GM12878 (cell line): ENCODE results near the gene ARL16. TPM values are rescaled to one million over a fixed set of nuclear protein-coding genes. Genes with fewer than 3 reads are reported as not detected.

Source experiments
- BCL3 ChIP-seq: IDR thresholded peaks from 2 replicates; pipeline ENCODE4 v1.6.1; 2011; ENCODE audit warnings: borderline replicate concordance, low read depth, mild to moderate bottlenecking, moderate library complexity, low read length; ENCODE audit not compliant: insufficient read depth, poor library complexity, severe bottlenecking
- CBX3 ChIP-seq: fragments of 200-600 bp; sonication (generic); IDR thresholded peaks from 2 replicates; pipeline ENCODE4 v1.6.1; 2016; ENCODE audit warnings: low read depth, borderline replicate concordance
- CHD2 ChIP-seq: IDR thresholded peaks from 2 replicates; pipeline ENCODE4 v1.6.1; 2011; ENCODE audit warnings: low read depth, low read length, improper control_type of control experiment, borderline replicate concordance
- CHD4 ChIP-seq: fragments of 200-600 bp; sonication (generic); IDR thresholded peaks from 2 replicates; pipeline ENCODE4 v1.6.1; 2016; ENCODE audit warnings: mild to moderate bottlenecking
- E2F4 ChIP-seq: IDR thresholded peaks from 2 replicates; pipeline ENCODE4 v1.6.1; 2012; ENCODE audit warnings: low read depth, low read length, improper control_type of control experiment
- EGR1 ChIP-seq, 2 experiments: IDR thresholded peaks; 1 replicate in 1 of 2; 2 replicates in 1 of 2; pipeline ENCODE4 v1.6.1; 2011 to 2012; ENCODE audit warnings: low read depth in 2 of 2, low read length in 2 of 2, borderline replicate concordance in 1 of 2, mild to moderate bottlenecking in 1 of 2, moderate library complexity in 1 of 2
- EP300 ChIP-seq, 2 experiments: fragments of 150-350 bp in 1 of 2; IDR thresholded peaks; 2 replicates each; pipeline ENCODE4 v1.6.1; 2011 to 2012; ENCODE audit warnings: low read depth in 2 of 2, low read length in 2 of 2, borderline replicate concordance in 1 of 2, improper control_type of control experiment in 1 of 2, inconsistent platforms in 1 of 2; ENCODE audit not compliant: control insufficient read depth in 1 of 2
- ETV6 ChIP-seq, 2 experiments: fragments of 450-650 bp in 1 of 2; IDR thresholded peaks in 1 of 2; conservative IDR thresholded peaks in 1 of 2; 2 replicates each; pipeline ENCODE4 v1.6.1; 2014; ENCODE audit warnings: antibody characterized with exemption in 1 of 2, borderline replicate concordance in 1 of 2, low read depth in 1 of 2, mild to moderate bottlenecking in 1 of 2, moderate library complexity in 1 of 2
- IKZF1 ChIP-seq: fragments of 450-650 bp; conservative IDR thresholded peaks from 2 replicates; pipeline ENCODE4 v1.6.1; 2017; ENCODE audit warnings: antibody characterized with exemption, mild to moderate bottlenecking
- LARP7 ChIP-seq: fragments of 450-650 bp; IDR thresholded peaks from 2 replicates; pipeline ENCODE4 v1.6.1; 2017; ENCODE audit warnings: mild to moderate bottlenecking
- MEF2A ChIP-seq: IDR thresholded peaks from 2 replicates; pipeline ENCODE4 v1.6.1; 2011; ENCODE audit warnings: low read depth, mild to moderate bottlenecking, low read length, moderate library complexity; ENCODE audit not compliant: insufficient read depth
- MXI1 ChIP-seq: fragments of 150-350 bp; IDR thresholded peaks from 2 replicates; pipeline ENCODE4 v1.6.1; 2011; ENCODE audit warnings: low read depth, mild to moderate bottlenecking, inconsistent platforms, low read length, improper control_type of control experiment
- NFXL1 ChIP-seq: fragments of 450-650 bp; IDR thresholded peaks from 2 replicates; pipeline ENCODE4 v1.6.1; 2017; ENCODE audit warnings: antibody characterized with exemption, mild to moderate bottlenecking, borderline replicate concordance
- NR2C1 ChIP-seq: fragments of 450-650 bp; IDR thresholded peaks from 2 replicates; pipeline ENCODE4 v1.6.1; 2017; ENCODE audit warnings: antibody characterized with exemption, mild to moderate bottlenecking, moderate library complexity
- RUNX3 ChIP-seq: IDR thresholded peaks from 2 replicates; pipeline ENCODE4 v1.6.1; 2012; ENCODE audit warnings: low read length, inconsistent platforms
- SIX5 ChIP-seq: IDR thresholded peaks from 2 replicates; pipeline ENCODE4 v1.6.1; 2011; ENCODE audit warnings: mild to moderate bottlenecking, low read depth, low read length, moderate library complexity; ENCODE audit not compliant: severe bottlenecking
- SMC3 ChIP-seq: IDR thresholded peaks from 2 replicates; pipeline ENCODE4 v1.6.1; 2011; ENCODE audit warnings: low read length, improper control_type of control experiment, borderline replicate concordance
- SREBF1 ChIP-seq: IDR thresholded peaks from 2 replicates; pipeline ENCODE4 v1.6.1; 2012; ENCODE audit warnings: mild to moderate bottlenecking, low read length
- USF1 ChIP-seq: IDR thresholded peaks from 2 replicates; pipeline ENCODE4 v1.6.1; 2011; ENCODE audit warnings: borderline replicate concordance, low read depth, mild to moderate bottlenecking, moderate library complexity, mixed read lengths, low read length; ENCODE audit not compliant: insufficient read depth; ENCODE audit errors: extremely low read length
- ZSCAN29 ChIP-seq: fragments of 450-650 bp; IDR thresholded peaks from 2 replicates; pipeline ENCODE4 v1.6.1; 2017; ENCODE audit warnings: mild to moderate bottlenecking, moderate library complexity
- polyA plus RNA-seq, 11 experiments: library from polyadenylated mRNA; depleted of rRNA in 4 of 11; unstranded in 6 of 11; stranded (reverse) in 5 of 11; fragments of >200 nt; fragmentation: Nextera tagmentation in 4 of 11; fragmentation: Illumina TruSeq in 1 of 11; extraction: Ambion mirVana in 4 of 11; extraction: Trizol in 1 of 11; gene quantifications; 1 replicate in 1 of 11; 2 replicates in 10 of 11; pipeline versions ENCODE4 v1.2.1 to v1.2.3, GENCODE V29; 2011 to 2016; ENCODE audit warnings: inconsistent platforms in 2 of 11, missing spikeins in 2 of 11, low read depth in 1 of 11
- total RNA-seq, 4 experiments: library from RNA; depleted of rRNA in 3 of 4; stranded (reverse); fragments of >200 nt in 3 of 4; fragmentation: Illumina TruSeq in 1 of 4; extraction: Trizol in 1 of 4; gene quantifications; 2 replicates each; pipeline versions ENCODE4 v1.2.1 to v1.2.3, GENCODE V29; 2013 to 2021
- TF ChIP-seq, protein P1 (sequence below): fragments of 150-350 bp; IDR thresholded peaks from 2 replicates; pipeline ENCODE4 v1.6.1; 2014; ENCODE audit warnings: mild to moderate bottlenecking, low read depth, low read length

ARL16 gene
- total and polyA plus RNA-seq, 10 of the 15 experiments (the other 5 are each of a cell fraction or from before 2014, with no cell fraction given): 4.7 to 47.6 (median 30.9) TPM

DNA sequence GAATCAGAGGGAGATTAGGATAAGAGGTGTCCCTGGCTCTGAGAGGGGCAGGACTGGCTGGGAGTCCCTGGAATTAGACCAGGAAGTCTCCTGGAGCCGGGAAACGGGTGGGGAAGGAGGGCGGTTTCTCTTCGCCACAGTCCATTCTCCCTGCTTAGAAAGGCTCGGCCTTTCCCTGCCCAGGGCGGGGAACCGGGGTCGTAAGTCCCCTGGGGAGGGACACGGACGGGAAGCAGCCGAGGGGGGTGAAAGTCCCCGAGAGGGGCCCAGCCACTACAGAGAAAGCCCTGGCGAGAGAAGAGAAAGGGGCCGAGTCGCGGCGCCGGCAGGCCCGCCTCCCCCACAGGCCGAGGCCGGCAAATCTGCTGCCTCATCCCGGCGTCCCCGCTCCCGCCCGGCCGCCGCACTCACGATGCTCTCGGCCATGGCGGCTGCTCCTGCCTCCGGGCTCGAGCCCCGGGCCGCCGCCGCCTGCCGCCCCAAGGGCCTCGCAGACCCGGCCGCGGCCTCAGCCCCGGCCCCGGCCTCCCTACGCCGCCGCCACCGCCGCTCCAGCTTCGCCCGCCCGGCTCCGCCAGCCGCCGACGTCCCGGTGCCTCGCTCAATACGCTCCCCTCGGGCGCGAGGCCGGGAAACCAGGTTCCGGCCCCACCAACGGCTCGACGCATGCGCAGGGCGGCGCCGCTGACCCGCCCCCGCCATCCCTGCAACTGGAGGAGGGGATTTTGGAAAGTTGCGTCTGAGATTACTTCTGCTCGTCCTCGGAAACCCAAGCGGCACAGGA is 46.9 kb downstream of the ARL16 start, which contains the start of the genes NPLOC4 and TSPAN10 (continued):
- TF ChIP-seq CBX3 (no peak), MEF2A (peak; percentile 37; the same call in 1 of the 2 replicates), LARP7 (peak; percentile 100), BCL3 (peak; percentile 64), CHD4 (no peak), EP300 (IDR thresholded peaks at IDR 0.05; ENCODE audit: borderline replicate concordance in 1 of 2, control insufficient read depth in 1 of 2, low read depth in 2 of 2, low read length in 2 of 2) (no peak), RUNX3 (0 out of 2 replicates have a peak, but pooled peaks have one; percentile 29), USF1 (no peak), ETV6 (conservative IDR thresholded peaks at IDR 0.05 in 1 of 2, IDR thresholded peaks at IDR 0.05 in 1 of 2; ENCODE audit: borderline replicate concordance in 1 of 2, low read depth in 1 of 2) (no peak), SREBF1 (0 out of 2 replicates have a peak, but pooled peaks have one; percentile 29), ZSCAN29 (peak; percentile 81; the same call in 1 of the 2 replicates), NFXL1 (peak; percentile 66; the same call in 1 of the 2 replicates), EGR1 (IDR thresholded peaks at IDR 0.05; ENCODE audit: borderline replicate concordance in 1 of 2, low read depth in 2 of 2, low read length in 2 of 2) (peak; percentile 83 to 100), E2F4 (0 out of 2 replicates have a peak, but pooled peaks have one; percentile 23), MXI1 (peak; percentile 82; the same call in 1 of the 2 replicates), SMC3 (peak; percentile 5; the same call in 1 of the 2 replicates), CHD2 (peak; percentile 86), IKZF1 (peak; percentile 97), NR2C1 (peak; percentile 55), SIX5 (peak; percentile 65)
- TF ChIP-seq, protein P1, sequence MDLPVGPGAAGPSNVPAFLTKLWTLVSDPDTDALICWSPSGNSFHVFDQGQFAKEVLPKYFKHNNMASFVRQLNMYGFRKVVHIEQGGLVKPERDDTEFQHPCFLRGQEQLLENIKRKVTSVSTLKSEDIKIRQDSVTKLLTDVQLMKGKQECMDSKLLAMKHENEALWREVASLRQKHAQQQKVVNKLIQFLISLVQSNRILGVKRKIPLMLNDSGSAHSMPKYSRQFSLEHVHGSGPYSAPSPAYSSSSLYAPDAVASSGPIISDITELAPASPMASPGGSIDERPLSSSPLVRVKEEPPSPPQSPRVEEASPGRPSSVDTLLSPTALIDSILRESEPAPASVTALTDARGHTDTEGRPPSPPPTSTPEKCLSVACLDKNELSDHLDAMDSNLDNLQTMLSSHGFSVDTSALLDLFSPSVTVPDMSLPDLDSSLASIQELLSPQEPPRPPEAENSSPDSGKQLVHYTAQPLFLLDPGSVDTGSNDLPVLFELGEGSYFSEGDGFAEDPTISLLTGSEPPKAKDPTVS: no peak
